ENCODE measurements around the gene CPAMD8.

CPAMD8 gene

DNA sequence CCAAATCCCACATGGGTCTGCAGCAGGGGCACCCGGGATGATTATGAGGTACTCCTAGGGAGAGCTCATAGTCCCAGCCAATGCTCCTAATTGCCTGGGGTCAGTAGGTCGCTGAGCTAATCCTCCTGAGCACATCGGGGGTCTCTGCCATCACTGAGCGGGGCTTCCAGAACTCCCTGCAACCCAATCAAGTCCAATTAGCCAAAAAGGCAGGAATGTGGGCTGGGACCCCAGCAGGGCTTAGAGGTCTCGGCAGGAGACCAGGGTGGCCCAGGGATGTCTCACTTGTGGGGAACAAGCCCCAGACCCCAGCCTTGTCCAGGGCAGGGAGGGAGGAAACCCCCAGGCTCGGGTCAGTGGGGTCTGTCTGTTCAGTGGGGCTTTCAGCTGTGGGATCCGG is 17.1 kb upstream of the CPAMD8 start:
- no peak overlapping the region for H3K9ac ChIP-seq (ENCODE audit: low read depth in 1 of 2, low read length in 2 of 2)
- peaks cover 7 to 11% of the 10 kb centered on the region in 2 donors for H3K4me1 ChIP-seq (ENCODE audit: control insufficient read depth in 2 of 2, insufficient read depth in 2 of 2, low read length in 2 of 2)
- H3K4me3 ChIP-seq (ENCODE audit: low read length in 2 of 2) = no peak overlapping the region
- peaks cover 0 to 3% of the 10 kb centered on the region in 2 donors for H3K36me3 ChIP-seq (ENCODE audit: control insufficient read depth in 2 of 2, insufficient read depth in 2 of 2, low read length in 2 of 2)
- H3K27ac ChIP-seq (ENCODE audit: low read depth in 2 of 2, low read length in 2 of 2) = no peak overlapping the region
- H3K9me3 ChIP-seq (ENCODE audit: control insufficient read depth in 2 of 2, low read length in 2 of 2) = no peaks in the 10 kb centered on the region
- no peaks in the 10 kb centered on the region for H3K27me3 ChIP-seq (ENCODE audit: control insufficient read depth in 2 of 2, insufficient read depth in 2 of 2, low read length in 2 of 2)

DNA sequence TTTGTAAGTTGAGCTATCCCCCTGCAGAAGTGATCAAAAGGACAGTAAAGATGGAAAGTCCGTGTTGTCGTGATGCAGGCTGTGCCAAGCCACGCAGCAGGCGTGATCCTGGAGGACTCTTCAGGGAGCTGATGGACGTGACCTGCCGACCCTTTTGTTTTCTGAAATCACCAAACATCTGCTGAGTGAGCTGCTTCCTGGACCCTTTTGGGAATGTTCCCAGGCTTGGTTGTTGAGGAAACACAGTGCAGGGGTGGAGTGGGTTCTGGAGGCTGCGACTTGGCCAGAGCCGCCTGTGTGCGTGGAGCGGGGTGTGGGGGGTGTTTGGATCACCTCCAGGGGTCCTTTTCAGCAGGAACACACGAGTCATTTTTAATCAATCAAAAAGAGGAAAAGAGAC is 15.4 kb upstream of the CPAMD8 start:
- peaks cover 7 to 11% of the 10 kb centered on the region in 2 donors for H3K4me1 ChIP-seq (ENCODE audit: control insufficient read depth in 2 of 2, insufficient read depth in 2 of 2, low read length in 2 of 2)
- no peaks in the 10 kb centered on the region for H3K36me3 ChIP-seq (ENCODE audit: control insufficient read depth in 2 of 2, insufficient read depth in 2 of 2, low read length in 2 of 2)
- H3K9ac ChIP-seq (ENCODE audit: low read depth in 1 of 2, low read length in 2 of 2) = peak overlapping the region; percentile 57 to 60
- H3K9me3 ChIP-seq (ENCODE audit: control insufficient read depth in 2 of 2, low read length in 2 of 2) = no peaks in the 10 kb centered on the region
- H3K4me3 ChIP-seq (ENCODE audit: low read length in 2 of 2) = peak overlapping the region; percentile 22 to 60
- H3K27ac ChIP-seq (ENCODE audit: low read depth in 2 of 2, low read length in 2 of 2) = peak overlapping the region; percentile 85 to 91
- no peaks in the 10 kb centered on the region for H3K27me3 ChIP-seq (ENCODE audit: control insufficient read depth in 2 of 2, insufficient read depth in 2 of 2, low read length in 2 of 2)

DNA sequence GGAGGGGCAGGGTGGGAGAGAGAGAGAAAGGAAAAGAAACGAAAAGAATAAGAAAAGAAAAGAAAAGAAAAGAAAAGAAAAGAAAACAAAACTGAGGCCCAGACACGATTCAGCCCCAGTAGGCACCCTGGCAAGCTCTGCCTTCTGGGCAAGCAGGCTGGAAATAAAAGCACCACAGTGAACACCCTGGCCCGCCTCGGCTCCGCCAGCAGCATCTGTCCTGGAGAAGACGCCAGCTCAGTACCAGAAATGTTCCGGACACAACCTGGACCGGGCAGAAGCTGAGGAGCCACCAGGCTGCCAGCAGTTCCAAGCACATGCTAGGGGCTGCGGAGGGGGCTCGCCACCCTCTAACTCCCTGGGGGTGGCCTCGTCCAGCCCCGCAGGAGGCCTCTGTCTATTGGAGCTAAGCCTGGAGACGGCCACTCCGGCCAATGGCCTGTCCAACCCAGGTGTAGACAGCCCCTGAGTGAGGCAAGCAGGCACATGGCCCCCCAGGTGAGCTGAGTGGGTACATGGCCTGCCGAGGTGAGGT is 11.4 kb upstream of the CPAMD8 start:
- Histone ChIP-seq H3K4me1 (ENCODE audit: control insufficient read depth in 2 of 2, insufficient read depth in 2 of 2, low read length in 2 of 2) (peaks cover 7 to 11% of the 10 kb centered on the region in 2 donors), H3K27me3 (ENCODE audit: control insufficient read depth in 2 of 2, insufficient read depth in 2 of 2, low read length in 2 of 2) (no peaks in the 10 kb centered on the region), H3K9me3 (ENCODE audit: control insufficient read depth in 2 of 2, low read length in 2 of 2) (no peaks in the 10 kb centered on the region), H3K36me3 (ENCODE audit: control insufficient read depth in 2 of 2, insufficient read depth in 2 of 2, low read length in 2 of 2) (no peaks in the 10 kb centered on the region), H3K4me3 (ENCODE audit: low read length in 2 of 2) (no peak overlapping the region), H3K9ac (ENCODE audit: low read depth in 1 of 2, low read length in 2 of 2) (no peak overlapping the region), H3K27ac (ENCODE audit: low read depth in 2 of 2, low read length in 2 of 2) (no peak overlapping the region)

DNA sequence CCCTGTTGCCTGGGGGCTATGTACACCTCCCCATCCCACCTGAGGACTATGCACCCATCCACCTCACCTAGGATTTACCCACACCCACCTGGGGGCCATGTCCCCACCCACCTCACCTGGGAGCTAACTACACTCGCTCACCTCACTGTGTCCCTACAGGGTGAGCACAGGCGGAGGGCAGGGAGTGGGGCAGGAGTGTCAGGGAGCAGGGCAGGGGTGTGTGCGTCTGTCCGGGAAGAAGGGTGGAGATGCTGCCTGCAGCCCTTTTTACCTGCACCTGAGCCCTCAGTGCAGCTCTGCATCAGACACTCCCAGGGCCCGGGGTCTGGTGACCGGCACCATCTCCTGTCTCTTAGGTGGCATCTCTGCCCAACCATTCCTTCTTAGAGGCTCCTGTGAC is 10.6 kb upstream of the CPAMD8 start:
- Histone ChIP-seq H3K9ac (ENCODE audit: low read depth in 1 of 2, low read length in 2 of 2) (no peak overlapping the region), H3K36me3 (ENCODE audit: control insufficient read depth in 2 of 2, insufficient read depth in 2 of 2, low read length in 2 of 2) (no peaks in the 10 kb centered on the region), H3K27me3 (ENCODE audit: control insufficient read depth in 2 of 2, insufficient read depth in 2 of 2, low read length in 2 of 2) (no peaks in the 10 kb centered on the region), H3K9me3 (ENCODE audit: control insufficient read depth in 2 of 2, low read length in 2 of 2) (no peaks in the 10 kb centered on the region), H3K27ac (ENCODE audit: low read depth in 2 of 2, low read length in 2 of 2) (no peak overlapping the region), H3K4me3 (ENCODE audit: low read length in 2 of 2) (no peak overlapping the region), H3K4me1 (ENCODE audit: control insufficient read depth in 2 of 2, insufficient read depth in 2 of 2, low read length in 2 of 2) (peaks cover 7 to 9% of the 10 kb centered on the region in 2 donors)

DNA sequence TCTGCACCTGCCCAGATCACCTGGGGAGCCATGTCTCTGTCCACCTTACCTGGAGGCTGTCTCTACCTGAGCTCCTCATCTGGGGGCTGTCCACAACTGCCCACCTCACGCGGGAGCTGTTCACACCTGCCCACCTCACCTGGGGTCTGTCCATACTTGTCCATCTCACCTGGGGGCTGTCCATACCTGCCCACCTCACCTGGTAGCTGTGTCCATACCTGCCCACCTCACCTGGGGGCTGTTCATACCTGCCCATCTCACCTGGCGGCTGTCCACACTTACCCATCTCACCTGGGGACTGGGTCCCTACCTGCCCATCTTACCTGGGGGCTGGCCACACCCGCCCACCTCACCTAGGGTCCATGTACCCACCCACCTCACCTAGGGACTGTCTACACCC is 10.0 kb upstream of the CPAMD8 start:
- H3K27me3 ChIP-seq (ENCODE audit: control insufficient read depth in 2 of 2, insufficient read depth in 2 of 2, low read length in 2 of 2) = no peaks in the 10 kb centered on the region
- no peak overlapping the region for H3K4me3 ChIP-seq (ENCODE audit: low read length in 2 of 2)
- no peaks in the 10 kb centered on the region for H3K36me3 ChIP-seq (ENCODE audit: control insufficient read depth in 2 of 2, insufficient read depth in 2 of 2, low read length in 2 of 2)
- H3K27ac ChIP-seq (ENCODE audit: low read depth in 2 of 2, low read length in 2 of 2) = no peak overlapping the region
- no peak overlapping the region for H3K9ac ChIP-seq (ENCODE audit: low read depth in 1 of 2, low read length in 2 of 2)
- no peaks in the 10 kb centered on the region for H3K9me3 ChIP-seq (ENCODE audit: control insufficient read depth in 2 of 2, low read length in 2 of 2)
- H3K4me1 ChIP-seq (ENCODE audit: control insufficient read depth in 2 of 2, insufficient read depth in 2 of 2, low read length in 2 of 2) = peaks cover 1 to 4% of the 10 kb centered on the region in 2 donors

DNA sequence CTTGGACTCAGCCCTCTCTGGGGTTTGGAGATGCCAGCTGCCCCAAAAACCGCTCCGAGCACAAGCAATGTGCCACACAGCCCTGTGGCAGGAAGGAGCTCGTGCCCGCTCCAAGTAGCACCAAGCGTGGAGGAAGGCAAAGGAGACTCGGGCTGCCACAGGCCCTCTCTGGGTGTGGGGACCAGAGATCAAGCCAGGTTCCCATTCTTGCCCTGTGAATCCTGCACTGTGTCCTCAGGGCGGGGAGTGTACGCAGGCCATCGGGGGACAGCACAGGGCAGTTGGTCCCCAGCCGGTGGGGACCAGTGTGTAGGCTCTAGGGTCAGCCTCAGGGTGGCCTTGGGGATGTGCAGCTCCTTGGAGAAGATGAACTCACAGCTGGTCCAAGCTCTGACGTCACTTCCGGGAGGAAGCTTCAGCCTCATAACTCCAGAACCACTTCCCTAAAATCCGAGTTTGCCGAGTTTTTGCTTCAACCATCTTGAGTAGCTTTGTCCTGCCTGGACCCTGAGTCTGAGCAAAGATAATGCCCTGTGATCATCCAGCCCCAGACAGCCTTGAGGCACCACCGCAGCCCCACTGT is 9.3 kb upstream of the CPAMD8 start:
- H3K9ac ChIP-seq (ENCODE audit: low read depth in 1 of 2, low read length in 2 of 2) = no peak overlapping the region
- H3K27ac ChIP-seq (ENCODE audit: low read depth in 2 of 2, low read length in 2 of 2) = no peak overlapping the region
- H3K4me3 ChIP-seq (ENCODE audit: low read length in 2 of 2) = no peak overlapping the region
- H3K27me3 ChIP-seq (ENCODE audit: control insufficient read depth in 2 of 2, insufficient read depth in 2 of 2, low read length in 2 of 2) = no peaks in the 10 kb centered on the region
- peaks cover 0 to 1% of the 10 kb centered on the region in 2 donors for H3K4me1 ChIP-seq (ENCODE audit: control insufficient read depth in 2 of 2, insufficient read depth in 2 of 2, low read length in 2 of 2)
- no peaks in the 10 kb centered on the region for H3K9me3 ChIP-seq (ENCODE audit: control insufficient read depth in 2 of 2, low read length in 2 of 2)
- H3K36me3 ChIP-seq (ENCODE audit: control insufficient read depth in 2 of 2, insufficient read depth in 2 of 2, low read length in 2 of 2) = no peaks in the 10 kb centered on the region

DNA sequence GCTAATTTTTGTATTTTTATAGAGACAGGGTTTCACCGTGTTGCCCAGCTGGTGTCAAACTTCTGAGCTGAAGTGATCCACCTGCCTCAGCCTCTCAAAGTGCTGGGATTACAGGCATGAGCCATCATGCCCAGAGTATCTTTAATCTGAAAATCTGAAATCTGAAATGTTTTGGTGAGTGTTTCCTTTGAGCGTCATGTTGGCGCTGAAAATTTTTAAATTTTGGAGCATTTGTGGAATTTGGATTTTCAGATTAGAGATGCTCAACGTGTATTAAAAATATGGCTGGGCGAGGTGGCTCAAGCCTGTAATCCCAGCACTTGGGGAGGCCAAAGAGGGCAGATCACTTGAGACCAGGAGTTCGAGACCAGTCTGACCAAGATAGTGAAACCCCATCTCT is 5.1 kb upstream of the CPAMD8 start:
- H3K4me1 ChIP-seq (ENCODE audit: control insufficient read depth in 2 of 2, insufficient read depth in 2 of 2, low read length in 2 of 2) = no peaks in the 10 kb centered on the region
- H3K27ac ChIP-seq (ENCODE audit: low read depth in 2 of 2, low read length in 2 of 2) = no peak overlapping the region
- peaks cover 5 to 12% of the 10 kb centered on the region in 2 donors for H3K27me3 ChIP-seq (ENCODE audit: control insufficient read depth in 2 of 2, insufficient read depth in 2 of 2, low read length in 2 of 2)
- no peaks in the 10 kb centered on the region for H3K9me3 ChIP-seq (ENCODE audit: control insufficient read depth in 2 of 2, low read length in 2 of 2)
- no peaks in the 10 kb centered on the region for H3K36me3 ChIP-seq (ENCODE audit: control insufficient read depth in 2 of 2, insufficient read depth in 2 of 2, low read length in 2 of 2)
- no peak overlapping the region for H3K9ac ChIP-seq (ENCODE audit: low read depth in 1 of 2, low read length in 2 of 2)
- no peak overlapping the region for H3K4me3 ChIP-seq (ENCODE audit: low read length in 2 of 2)

DNA sequence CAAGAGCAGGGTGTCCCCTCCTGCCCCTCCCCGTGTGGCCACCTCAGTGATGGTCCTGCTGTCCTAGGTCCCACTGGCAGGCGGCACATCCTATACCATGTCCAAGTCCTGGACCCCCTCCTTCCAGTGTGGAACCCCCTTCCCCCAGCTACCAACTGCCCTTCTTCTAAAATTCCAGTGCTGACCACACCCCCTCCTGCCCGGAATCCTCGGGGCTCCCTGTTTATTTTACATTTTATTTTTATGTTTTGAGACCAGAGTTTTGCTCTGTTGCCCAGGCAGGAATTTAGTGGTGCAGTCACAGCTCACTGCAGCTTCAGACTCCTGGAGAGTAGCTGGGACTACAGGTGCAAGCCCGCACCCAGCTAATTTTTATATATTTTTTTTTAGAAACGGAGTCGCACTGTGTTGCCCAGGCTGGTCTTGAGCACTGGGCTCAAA is 945 bp upstream of the CPAMD8 start:
- H3K4me1 ChIP-seq (ENCODE audit: control insufficient read depth in 2 of 2, insufficient read depth in 2 of 2, low read length in 2 of 2) = peaks cover 4 to 5% of the 10 kb centered on the region in 2 donors
- no peak overlapping the region for H3K4me3 ChIP-seq (ENCODE audit: low read length in 2 of 2)
- H3K9me3 ChIP-seq (ENCODE audit: control insufficient read depth in 2 of 2, low read length in 2 of 2) = peaks cover 0 to 4% of the 10 kb centered on the region in 2 donors
- no peaks in the 10 kb centered on the region for H3K36me3 ChIP-seq (ENCODE audit: control insufficient read depth in 2 of 2, insufficient read depth in 2 of 2, low read length in 2 of 2)
- H3K27me3 ChIP-seq (ENCODE audit: control insufficient read depth in 2 of 2, insufficient read depth in 2 of 2, low read length in 2 of 2) = peaks cover 17 to 26% of the 10 kb centered on the region in 2 donors
- H3K27ac ChIP-seq (ENCODE audit: low read depth in 2 of 2, low read length in 2 of 2) = no peak overlapping the region
- H3K9ac ChIP-seq (ENCODE audit: low read depth in 1 of 2, low read length in 2 of 2) = no peak overlapping the region

DNA sequence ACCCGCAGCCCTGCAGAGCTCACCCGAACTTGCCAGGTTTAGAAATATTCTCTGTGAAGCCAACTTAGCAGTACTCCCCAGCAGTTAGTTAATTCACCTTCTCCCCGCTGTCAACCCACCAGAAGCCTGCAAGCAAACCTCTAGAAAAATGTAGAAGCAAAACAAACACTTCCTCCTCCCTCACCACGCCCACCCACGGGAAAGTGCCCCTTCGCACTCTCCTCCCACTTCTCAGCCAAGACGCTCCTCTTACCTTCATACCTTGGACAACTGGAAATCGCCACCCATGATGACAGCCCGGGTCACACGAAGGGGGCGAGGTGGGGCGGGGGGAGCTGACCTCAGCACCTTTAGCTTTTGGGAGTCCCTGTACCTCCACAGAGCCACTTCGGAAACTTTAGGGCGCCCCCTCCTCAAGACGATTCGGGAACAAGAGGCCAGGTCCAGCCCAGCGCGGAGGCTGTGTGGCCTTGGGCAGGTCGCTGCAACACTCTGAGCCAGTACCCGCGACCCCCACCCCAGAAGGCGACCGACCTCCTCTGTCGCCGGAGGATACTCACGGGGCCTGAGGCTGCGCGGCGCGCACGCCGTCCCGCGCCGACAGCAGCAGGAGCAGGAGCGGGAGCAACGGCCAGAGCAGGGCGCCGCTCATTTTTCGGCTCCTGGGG is 485 bp downstream of the CPAMD8 start:
- peaks cover 0 to 5% of the 10 kb centered on the region in 2 donors for H3K9me3 ChIP-seq (ENCODE audit: control insufficient read depth in 2 of 2, low read length in 2 of 2)
- peaks cover 17 to 26% of the 10 kb centered on the region in 2 donors for H3K27me3 ChIP-seq (ENCODE audit: control insufficient read depth in 2 of 2, insufficient read depth in 2 of 2, low read length in 2 of 2)
- H3K4me1 ChIP-seq (ENCODE audit: control insufficient read depth in 2 of 2, insufficient read depth in 2 of 2, low read length in 2 of 2) = peaks cover 4 to 5% of the 10 kb centered on the region in 2 donors
- H3K9ac ChIP-seq (ENCODE audit: low read depth in 1 of 2, low read length in 2 of 2) = no peak overlapping the region
- no peaks in the 10 kb centered on the region for H3K36me3 ChIP-seq (ENCODE audit: control insufficient read depth in 2 of 2, insufficient read depth in 2 of 2, low read length in 2 of 2)
- H3K27ac ChIP-seq (ENCODE audit: low read depth in 2 of 2, low read length in 2 of 2) = no peak overlapping the region
- peak overlapping the region in 1 of 2 donors; percentile 15 for H3K4me3 ChIP-seq (ENCODE audit: low read length in 2 of 2)

DNA sequence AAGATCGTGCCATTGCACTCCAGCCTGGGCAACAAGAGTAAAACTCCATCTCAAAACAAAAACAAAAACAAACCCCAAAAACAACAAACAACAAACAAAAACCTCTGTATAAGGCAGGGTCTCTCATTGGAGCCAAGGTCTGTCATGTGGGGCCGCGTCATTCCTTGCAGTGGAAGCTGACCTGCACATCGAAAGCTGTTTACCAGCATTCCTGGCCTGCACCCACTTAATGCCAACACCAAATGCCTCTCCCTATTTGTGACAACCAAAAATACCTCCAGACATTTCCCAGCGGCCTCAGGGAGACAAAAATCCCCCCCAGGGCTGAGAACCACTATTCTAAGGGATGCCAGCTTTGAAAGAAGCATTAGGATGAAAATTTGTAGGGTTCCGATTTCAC is 1.2 kb downstream of the CPAMD8 start:
- no peak overlapping the region for H3K9ac ChIP-seq (ENCODE audit: low read depth in 1 of 2, low read length in 2 of 2)
- H3K4me3 ChIP-seq (ENCODE audit: low read length in 2 of 2) = no peak overlapping the region
- no peaks in the 10 kb centered on the region for H3K36me3 ChIP-seq (ENCODE audit: control insufficient read depth in 2 of 2, insufficient read depth in 2 of 2, low read length in 2 of 2)
- H3K27ac ChIP-seq (ENCODE audit: low read depth in 2 of 2, low read length in 2 of 2) = no peak overlapping the region
- peaks cover 3 to 8% of the 10 kb centered on the region in 2 donors for H3K9me3 ChIP-seq (ENCODE audit: control insufficient read depth in 2 of 2, low read length in 2 of 2)
- peaks cover 4 to 5% of the 10 kb centered on the region in 2 donors for H3K4me1 ChIP-seq (ENCODE audit: control insufficient read depth in 2 of 2, insufficient read depth in 2 of 2, low read length in 2 of 2)
- H3K27me3 ChIP-seq (ENCODE audit: control insufficient read depth in 2 of 2, insufficient read depth in 2 of 2, low read length in 2 of 2) = peaks cover 17 to 26% of the 10 kb centered on the region in 2 donors

All from mucosa of rectum (tissue), 2 donors.